ENCODE measurements around the gene DNLZ. TPM values are rescaled to one million over a fixed set of nuclear protein-coding genes. Genes with fewer than 3 reads are reported as not detected.
A peak's percentile ranks its signal among the peaks of the same experiment; 100 is the strongest.

Gene DNLZ
- total and polyA plus RNA-seq, 2 donors (not counting 3 experiments of a cell fraction or from before 2014, with no cell fraction given): 26.9 to 38.4 TPM

DNA sequence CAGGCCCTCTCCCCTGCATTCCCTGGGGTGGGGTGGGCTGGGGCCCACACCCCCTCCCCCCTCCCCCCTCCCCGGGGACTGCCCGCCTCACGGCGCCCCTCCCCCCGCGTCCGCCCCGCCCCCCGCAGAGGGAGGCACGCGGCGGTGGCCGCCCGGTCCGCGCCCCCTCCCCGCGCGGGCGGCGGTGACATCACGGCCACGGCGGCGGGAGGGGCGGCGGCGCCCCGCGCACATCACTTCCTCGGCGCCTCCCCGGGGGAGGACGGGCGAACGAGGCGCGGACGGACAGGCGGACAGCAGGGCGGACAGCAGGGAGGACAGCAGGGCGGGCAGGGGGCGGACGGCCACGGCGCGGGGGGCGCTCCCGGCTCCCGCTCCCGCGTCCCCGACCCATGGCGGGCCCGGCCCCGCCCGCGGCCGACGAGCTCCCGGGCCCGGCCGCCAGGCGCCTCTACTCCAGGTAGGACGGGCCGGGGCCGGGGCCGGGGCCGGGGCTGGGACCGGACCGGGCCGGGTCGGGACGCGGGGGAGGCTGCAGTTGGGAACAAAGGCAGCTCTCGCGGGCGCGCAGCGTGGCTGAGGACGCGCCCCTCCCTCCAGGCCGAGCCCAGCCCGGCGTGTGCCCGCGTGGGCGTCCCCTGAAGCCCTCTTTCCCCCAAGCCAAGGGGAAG, 36.1 kb downstream of the DNLZ start, which contains the start of gene GPSM1:
Gene GPSM1, plus strand, starts transcription at position 236 of the 671 bp plus-strand sequence. Its CDS starts 157 bp downstream, at position 393.
- Histone ChIP-seq H3K36me3 (ENCODE audit: control insufficient read depth in 2 of 2, extremely low read depth in 1 of 2, insufficient read depth in 2 of 2, low read length in 2 of 2) (no peaks in the 10 kb centered on the region), H3K27ac (ENCODE audit: insufficient read depth, low read depth, low read length) (peak within 1 kb of the TSS; percentile 58), H3K9ac (replicated peaks; ENCODE audit: extremely low read depth, insufficient read depth, low read length) (peak within 1 kb of the TSS; percentile 87), H3K79me2 (ENCODE audit: control insufficient read depth, insufficient read depth, low read length) (peaks cover 36% of the 10 kb centered on the region), H3K9me1 (replicated peaks; ENCODE audit: control insufficient read depth, extremely low read depth, insufficient read depth, low read length) (no peaks in the 10 kb centered on the region), H3K4me2 (ENCODE audit: insufficient read depth, low read length) (peak within 1 kb of the TSS; percentile 94), H3K4me1 (ENCODE audit: control insufficient read depth, extremely low read depth, insufficient read depth, low read length) (peaks cover 20% of the 10 kb centered on the region), H3K4me3 (replicated peaks in 1 of 3; ENCODE audit: insufficient read depth in 1 of 3, low read depth in 1 of 3, low read length in 3 of 3) (peak within 1 kb of the TSS; percentile 66 to 80 (median 71)), H3K27me3 (ENCODE audit: control insufficient read depth in 2 of 2, insufficient read depth in 2 of 2, low read length in 2 of 2) (no peaks in the 10 kb centered on the region), H2AFZ (ENCODE audit: low read depth, low read length) (peak within 1 kb of the TSS; percentile 10), H3K9me3 (replicated peaks; ENCODE audit: control insufficient read depth, insufficient read depth, low read length) (no peaks in the 10 kb centered on the region), H4K20me1 (replicated peaks; ENCODE audit: control insufficient read depth, extremely low read depth, insufficient read depth, low read length) (no peaks in the 10 kb centered on the region)
- peak; percentile 58 for DNase-seq (ENCODE audit: low read depth, low spot score)
- no TSS peak for BruUV-seq (replicated peaks)
- ChIA-PET CTCF (interaction anchor here (2.8 kb wide), 1 partner anchor 15 kb away, joined by 13 read pairs; no protein-coding TSS in a partner anchor), POLR2A (no interaction called here)
- no peak for FAIRE-seq
- TF ChIP-seq FOS (IDR thresholded peaks at IDR 0.05; ENCODE audit: borderline replicate concordance, insufficient read depth, low read length) (no peak), POLR2AphosphoS5 (IDR thresholded peaks at IDR 0.05; ENCODE audit: insufficient read depth, low read depth, low read length) (peak; percentile 60), POLR2A (IDR thresholded peaks at IDR 0.05; ENCODE audit: low read depth, low read length) (peak; percentile 80)
- intact Hi-C loops (cut with micrococcal nuclease) (no loop called here), dilution Hi-C loops (cut with MboI; ENCODE audit: extremely low pct_ligation_motif_present, low sequenced_read_pairs) (no loop called here)

DNA sequence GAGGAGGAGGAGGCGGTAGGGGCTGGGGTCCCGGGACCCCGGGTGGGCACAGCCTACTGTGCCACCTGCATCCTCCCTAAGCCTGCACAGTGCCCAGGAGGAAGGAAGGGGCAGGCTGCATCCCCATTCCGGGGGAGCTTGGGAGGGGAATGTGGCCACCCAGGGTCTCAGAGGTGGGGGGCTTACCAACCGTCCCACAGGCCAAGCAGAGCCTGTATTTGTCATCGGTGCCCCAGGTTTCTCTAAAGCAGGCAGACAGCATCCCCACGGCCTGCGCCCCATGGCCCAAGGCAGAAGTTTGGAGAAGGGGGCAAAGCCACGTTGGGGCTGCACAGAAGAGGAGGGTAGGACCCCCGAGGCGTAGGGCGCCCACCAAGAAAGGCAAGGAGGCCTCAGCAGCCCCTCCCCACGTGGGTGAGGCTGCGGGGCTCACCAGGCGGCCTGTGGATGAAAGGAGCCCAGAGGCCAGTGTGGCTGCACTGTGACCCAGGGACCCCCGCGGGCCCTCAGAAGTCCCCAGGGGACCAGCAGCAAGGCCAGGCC, 36.7 kb downstream of the DNLZ start:
- TF ChIP-seq GATA2 (IDR thresholded peaks at IDR 0.05; ENCODE audit: insufficient read depth, insufficient read length, low read depth, low read length) (no peak), FOS (IDR thresholded peaks at IDR 0.05; ENCODE audit: borderline replicate concordance, insufficient read depth, low read length) (no peak), POLR2AphosphoS5 (IDR thresholded peaks at IDR 0.05; ENCODE audit: insufficient read depth, low read depth, low read length) (no peak), JUN (IDR thresholded peaks at IDR 0.05; ENCODE audit: borderline replicate concordance, insufficient read depth, insufficient read length, low read depth) (no peak)
- TF ChIP-seq, protein P1, sequence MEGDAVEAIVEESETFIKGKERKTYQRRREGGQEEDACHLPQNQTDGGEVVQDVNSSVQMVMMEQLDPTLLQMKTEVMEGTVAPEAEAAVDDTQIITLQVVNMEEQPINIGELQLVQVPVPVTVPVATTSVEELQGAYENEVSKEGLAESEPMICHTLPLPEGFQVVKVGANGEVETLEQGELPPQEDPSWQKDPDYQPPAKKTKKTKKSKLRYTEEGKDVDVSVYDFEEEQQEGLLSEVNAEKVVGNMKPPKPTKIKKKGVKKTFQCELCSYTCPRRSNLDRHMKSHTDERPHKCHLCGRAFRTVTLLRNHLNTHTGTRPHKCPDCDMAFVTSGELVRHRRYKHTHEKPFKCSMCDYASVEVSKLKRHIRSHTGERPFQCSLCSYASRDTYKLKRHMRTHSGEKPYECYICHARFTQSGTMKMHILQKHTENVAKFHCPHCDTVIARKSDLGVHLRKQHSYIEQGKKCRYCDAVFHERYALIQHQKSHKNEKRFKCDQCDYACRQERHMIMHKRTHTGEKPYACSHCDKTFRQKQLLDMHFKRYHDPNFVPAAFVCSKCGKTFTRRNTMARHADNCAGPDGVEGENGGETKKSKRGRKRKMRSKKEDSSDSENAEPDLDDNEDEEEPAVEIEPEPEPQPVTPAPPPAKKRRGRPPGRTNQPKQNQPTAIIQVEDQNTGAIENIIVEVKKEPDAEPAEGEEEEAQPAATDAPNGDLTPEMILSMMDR (IDR thresholded peaks at IDR 0.05; ENCODE audit: extremely low read depth in 1 of 2, insufficient read depth in 1 of 2, low read depth in 1 of 2, low read length in 2 of 2): no peak
- ChIA-PET POLR2A (no interaction called here), CTCF (interaction anchor here (1.2 to 2.8 kb wide), 3 partner anchors 9 to 36 kb away, joined by 4 to 13 read pairs (median 5); partner anchors contain the start of gene DNLZ)

More for the DNA sequence above, 36.7 kb downstream of the DNLZ start:
- Histone ChIP-seq H3K79me2 (ENCODE audit: control insufficient read depth, insufficient read depth, low read length) (peaks cover 34% of the 10 kb centered on the region), H3K36me3 (ENCODE audit: control insufficient read depth in 2 of 2, extremely low read depth in 1 of 2, insufficient read depth in 2 of 2, low read length in 2 of 2) (no peaks in the 10 kb centered on the region), H3K27me3 (ENCODE audit: control insufficient read depth in 2 of 2, insufficient read depth in 2 of 2, low read length in 2 of 2) (no peaks in the 10 kb centered on the region), H3K27ac (ENCODE audit: insufficient read depth, low read depth, low read length) (peak overlapping the region; percentile 55), H2AFZ (ENCODE audit: low read depth, low read length) (peak overlapping the region; percentile 10), H3K9me1 (replicated peaks; ENCODE audit: control insufficient read depth, extremely low read depth, insufficient read depth, low read length) (no peaks in the 10 kb centered on the region), H3K4me2 (ENCODE audit: insufficient read depth, low read length) (no peak overlapping the region), H3K9ac (replicated peaks; ENCODE audit: extremely low read depth, insufficient read depth, low read length) (peak overlapping the region; percentile 29), H3K4me3 (replicated peaks in 1 of 3; ENCODE audit: insufficient read depth in 1 of 3, low read depth in 1 of 3, low read length in 3 of 3) (peak overlapping the region in 1 of 3 experiments; percentile 66), H3K9me3 (replicated peaks; ENCODE audit: control insufficient read depth, insufficient read depth, low read length) (no peaks in the 10 kb centered on the region), H4K20me1 (replicated peaks; ENCODE audit: control insufficient read depth, extremely low read depth, insufficient read depth, low read length) (no peaks in the 10 kb centered on the region), H3K4me1 (ENCODE audit: control insufficient read depth, extremely low read depth, insufficient read depth, low read length) (peaks cover 20% of the 10 kb centered on the region)
- FAIRE-seq: no peak
- dilution Hi-C loops (cut with MboI; ENCODE audit: extremely low pct_ligation_motif_present, low sequenced_read_pairs) (no loop called here), intact Hi-C loops (cut with micrococcal nuclease) (no loop called here)
- DNase-seq (ENCODE audit: low read depth, low spot score): no peak
- BruUV-seq (replicated peaks): no TSS peak

Measured in endothelial cell of umbilical vein (primary cell).